ENCODE data around the gene RTN4R. TPM values are rescaled to one million over a fixed set of nuclear protein-coding genes. Genes with fewer than 3 reads are reported as not detected.

The RTN4R gene
- total and polyA plus RNA-seq, 4 donors: 0.05 to 2.7 (median 1.0) TPM

- Histone ChIP-seq H3K27me3 (ENCODE audit: control insufficient read depth in 1 of 2, insufficient read depth in 2 of 2, low read length in 1 of 2) (no peaks in the 10 kb centered on the region), H3K4me1 (ENCODE audit: control insufficient read depth in 1 of 2, insufficient read depth in 2 of 2, low read length in 2 of 2) (peaks cover 0 to 2% of the 10 kb centered on the region in 2 donors), H3K4me3 (ENCODE audit: low read length in 2 of 2) (no peak overlapping the region), H3K9me3 (ENCODE audit: control insufficient read depth, low read length) (no peaks in the 10 kb centered on the region), H3K27ac (ENCODE audit: low read depth in 1 of 2, low read length in 2 of 2) (no peak overlapping the region), H3K36me3 (ENCODE audit: control insufficient read depth in 1 of 2, insufficient read depth in 2 of 2, low read length in 1 of 2) (no peaks in the 10 kb centered on the region)
- WGBS, 2 donors: 72 to 76% methylated on average over 9 of the region's 9 CpGs
- intact Hi-C loops (cut with DNase I): no loop called here
- ATAC-seq (ENCODE audit: low FRiP score) (no peak), DNase-seq (no peak)
These were observed 61.4 kb downstream of the RTN4R start for GRCh38 chr22:20206709-20207215.

- no peaks in the 10 kb centered on the region for H3K27me3 ChIP-seq (ENCODE audit: control insufficient read depth in 1 of 2, insufficient read depth in 2 of 2, low read length in 1 of 2)
- DNase-seq: peak; percentile 68 to 87
- peaks cover 0 to 2% of the 10 kb centered on the region in 2 donors for H3K4me1 ChIP-seq (ENCODE audit: control insufficient read depth in 1 of 2, insufficient read depth in 2 of 2, low read length in 2 of 2)
- intact Hi-C loops (cut with DNase I): no loop called here
- no peak overlapping the region for H3K27ac ChIP-seq (ENCODE audit: low read depth in 1 of 2, low read length in 2 of 2)
- ATAC-seq (ENCODE audit: low FRiP score): peak; percentile 67
- H3K36me3 ChIP-seq (ENCODE audit: control insufficient read depth in 1 of 2, insufficient read depth in 2 of 2, low read length in 1 of 2): no peaks in the 10 kb centered on the region
- no peaks in the 10 kb centered on the region for H3K9me3 ChIP-seq (ENCODE audit: control insufficient read depth, low read length)
- WGBS, 2 donors: 65 to 74% methylated on average over 12 of the region's 12 CpGs
- no peak overlapping the region for H3K4me3 ChIP-seq (ENCODE audit: low read length in 2 of 2)
These were observed 62.0 kb downstream of the RTN4R start for GRCh38 chr22:20205964-20206708.

GRCh38 chr22:20205464-20205963 is 62.6 kb downstream of the RTN4R start:
- DNase-seq (no peak), ATAC-seq (ENCODE audit: low FRiP score) (no peak)
- Histone ChIP-seq H3K4me1 (ENCODE audit: control insufficient read depth in 1 of 2, insufficient read depth in 2 of 2, low read length in 2 of 2) (peaks cover 0 to 2% of the 10 kb centered on the region in 2 donors), H3K27me3 (ENCODE audit: control insufficient read depth in 1 of 2, insufficient read depth in 2 of 2, low read length in 1 of 2) (no peaks in the 10 kb centered on the region), H3K27ac (ENCODE audit: low read depth in 1 of 2, low read length in 2 of 2) (no peak overlapping the region), H3K9me3 (ENCODE audit: control insufficient read depth, low read length) (no peaks in the 10 kb centered on the region), H3K36me3 (ENCODE audit: control insufficient read depth in 1 of 2, insufficient read depth in 2 of 2, low read length in 1 of 2) (no peaks in the 10 kb centered on the region), H3K4me3 (ENCODE audit: low read length in 2 of 2) (no peak overlapping the region)
- 93 to 96% methylated on average over 15 of the region's 15 CpGs for WGBS, 2 donors
- intact Hi-C loops (cut with DNase I): no loop called here

- 84 to 90% methylated on average over 16 of the region's 16 CpGs for WGBS, 2 donors
- Histone ChIP-seq H3K36me3 (ENCODE audit: control insufficient read depth in 1 of 2, insufficient read depth in 2 of 2, low read length in 1 of 2) (no peaks in the 10 kb centered on the region), H3K4me1 (ENCODE audit: control insufficient read depth in 1 of 2, insufficient read depth in 2 of 2, low read length in 2 of 2) (peaks cover 0 to 2% of the 10 kb centered on the region in 2 donors), H3K4me3 (ENCODE audit: low read length in 2 of 2) (no peak overlapping the region), H3K27ac (ENCODE audit: low read depth in 1 of 2, low read length in 2 of 2) (no peak overlapping the region), H3K27me3 (ENCODE audit: control insufficient read depth in 1 of 2, insufficient read depth in 2 of 2, low read length in 1 of 2) (no peaks in the 10 kb centered on the region), H3K9me3 (ENCODE audit: control insufficient read depth, low read length) (no peaks in the 10 kb centered on the region)
- ATAC-seq (ENCODE audit: low FRiP score) (no peak), DNase-seq (no peak)
- intact Hi-C loops (cut with DNase I): no loop called here
These were observed 63.3 kb downstream of the RTN4R start for GRCh38 chr22:20204806-20205205.

- intact Hi-C loops (cut with DNase I): no loop called here
- H3K9me3 ChIP-seq (ENCODE audit: control insufficient read depth, low read length): no peaks in the 10 kb centered on the region
- 95 to 96% methylated on average over 8 of the region's 8 CpGs for WGBS, 2 donors
- H3K36me3 ChIP-seq (ENCODE audit: control insufficient read depth in 1 of 2, insufficient read depth in 2 of 2, low read length in 1 of 2): no peaks in the 10 kb centered on the region
- DNase-seq (no peak), ATAC-seq (ENCODE audit: low FRiP score) (no peak)
- H3K27ac ChIP-seq (ENCODE audit: low read depth in 1 of 2, low read length in 2 of 2): no peak overlapping the region
- no peak overlapping the region for H3K4me3 ChIP-seq (ENCODE audit: low read length in 2 of 2)
- peaks cover 0 to 2% of the 10 kb centered on the region in 2 donors for H3K4me1 ChIP-seq (ENCODE audit: control insufficient read depth in 1 of 2, insufficient read depth in 2 of 2, low read length in 2 of 2)
- H3K27me3 ChIP-seq (ENCODE audit: control insufficient read depth in 1 of 2, insufficient read depth in 2 of 2, low read length in 1 of 2): no peaks in the 10 kb centered on the region
These were observed 63.8 kb downstream of the RTN4R start for GRCh38 chr22:20204311-20204710.

- H3K9me3 ChIP-seq (ENCODE audit: control insufficient read depth, low read length): no peaks in the 10 kb centered on the region
- H3K4me1 ChIP-seq (ENCODE audit: control insufficient read depth in 1 of 2, insufficient read depth in 2 of 2, low read length in 2 of 2): peaks cover 0 to 2% of the 10 kb centered on the region in 2 donors
- no peaks in the 10 kb centered on the region for H3K27me3 ChIP-seq (ENCODE audit: control insufficient read depth in 1 of 2, insufficient read depth in 2 of 2, low read length in 1 of 2)
- H3K4me3 ChIP-seq (ENCODE audit: low read length in 2 of 2): no peak overlapping the region
- DNase-seq (no peak), ATAC-seq (ENCODE audit: low FRiP score) (peak; percentile 5)
- 80 to 82% methylated on average over 11 of the region's 11 CpGs for WGBS, 2 donors
- no peak overlapping the region for H3K27ac ChIP-seq (ENCODE audit: low read depth in 1 of 2, low read length in 2 of 2)
- H3K36me3 ChIP-seq (ENCODE audit: control insufficient read depth in 1 of 2, insufficient read depth in 2 of 2, low read length in 1 of 2): no peaks in the 10 kb centered on the region
- intact Hi-C loops (cut with DNase I): no loop called here
These were observed 64.4 kb downstream of the RTN4R start for GRCh38 chr22:20203552-20204201.

- H3K27me3 ChIP-seq (ENCODE audit: control insufficient read depth in 1 of 2, insufficient read depth in 2 of 2, low read length in 1 of 2): no peaks in the 10 kb centered on the region
- peak; percentile 21 for ATAC-seq (ENCODE audit: low FRiP score)
- no peak for DNase-seq
- H3K36me3 ChIP-seq (ENCODE audit: control insufficient read depth in 1 of 2, insufficient read depth in 2 of 2, low read length in 1 of 2): no peaks in the 10 kb centered on the region
- no peak overlapping the region for H3K27ac ChIP-seq (ENCODE audit: low read depth in 1 of 2, low read length in 2 of 2)
- intact Hi-C loops (cut with DNase I): no loop called here
- H3K9me3 ChIP-seq (ENCODE audit: control insufficient read depth, low read length): no peaks in the 10 kb centered on the region
- WGBS, 2 donors: 22 to 26% methylated on average over 4 of the region's 4 CpGs
- H3K4me1 ChIP-seq (ENCODE audit: control insufficient read depth in 1 of 2, insufficient read depth in 2 of 2, low read length in 2 of 2): peaks cover 0 to 2% of the 10 kb centered on the region in 2 donors
- no peak overlapping the region for H3K4me3 ChIP-seq (ENCODE audit: low read length in 2 of 2)
These were observed 65.0 kb downstream of the RTN4R start for GRCh38 chr22:20203142-20203551.

- Histone ChIP-seq H3K36me3 (ENCODE audit: control insufficient read depth in 1 of 2, insufficient read depth in 2 of 2, low read length in 1 of 2) (no peaks in the 10 kb centered on the region), H3K27me3 (ENCODE audit: control insufficient read depth in 1 of 2, insufficient read depth in 2 of 2, low read length in 1 of 2) (no peaks in the 10 kb centered on the region), H3K9me3 (ENCODE audit: control insufficient read depth, low read length) (no peaks in the 10 kb centered on the region), H3K4me1 (ENCODE audit: control insufficient read depth in 1 of 2, insufficient read depth in 2 of 2, low read length in 2 of 2) (peaks cover 0 to 2% of the 10 kb centered on the region in 2 donors), H3K27ac (ENCODE audit: low read depth in 1 of 2, low read length in 2 of 2) (no peak overlapping the region), H3K4me3 (ENCODE audit: low read length in 2 of 2) (no peak overlapping the region)
- ATAC-seq (ENCODE audit: low FRiP score) (no peak), DNase-seq (no peak)
- intact Hi-C loops (cut with DNase I): no loop called here
- WGBS, 2 donors: 89 to 93% methylated on average over 13 of the region's 13 CpGs
These were observed 66.2 kb downstream of the RTN4R start for GRCh38 chr22:20201837-20202392.

All from aorta (tissue), 5 donors.